BLaER1 treated with 17β-estradiol and CSF1 and Interleukin-3, amounts not matched to agents 10 nM and 100 nM (cell line): ENCODE results near the gene CDC45.
A peak's percentile ranks its signal among the peaks of the same experiment; 100 is the strongest.

Experiments
- H3K27ac ChIP-seq, 11 experiments: shearing (Covaris generic); formaldehyde crosslinking; 2 replicates each; pipeline ENCODE4 v1.8.1; 2022
- H3K27me3 ChIP-seq, 11 experiments: shearing (Covaris generic); formaldehyde crosslinking; 2 replicates each; pipeline ENCODE4 v1.8.1; 2022
- H3K36me3 ChIP-seq, 11 experiments: shearing (Covaris generic); formaldehyde crosslinking; 2 replicates each; pipeline ENCODE4 v1.8.1; 2022
- H3K4me1 ChIP-seq, 10 experiments: shearing (Covaris generic); formaldehyde crosslinking; 2 replicates each; pipeline ENCODE4 v1.8.1; 2022
- H3K4me2 ChIP-seq, 11 experiments: shearing (Covaris generic); formaldehyde crosslinking; 2 replicates each; pipeline ENCODE4 v1.8.1; 2022
- H3K4me3 ChIP-seq, 10 experiments: shearing (Covaris generic); formaldehyde crosslinking; 2 replicates each; pipeline ENCODE4 v1.8.1; 2022
- H3K9ac ChIP-seq, 11 experiments: shearing (Covaris generic); formaldehyde crosslinking; 2 replicates each; pipeline ENCODE4 v1.8.1; 2022
- H3K9me3 ChIP-seq, 11 experiments: shearing (Covaris generic); formaldehyde crosslinking; replicated peaks in 1 of 11; 2 replicates each; pipeline ENCODE4 v1.8.1; 2022
- H4K20me1 ChIP-seq, 11 experiments: shearing (Covaris generic); formaldehyde crosslinking; 2 replicates each; pipeline ENCODE4 v1.8.1; 2022
- Cebpa-rat ChIP-seq, 11 experiments: shearing (Covaris generic); IDR thresholded peaks; 2 replicates each; pipeline ENCODE4 v1.8.1; 2022

The CDC45 gene

DNA sequence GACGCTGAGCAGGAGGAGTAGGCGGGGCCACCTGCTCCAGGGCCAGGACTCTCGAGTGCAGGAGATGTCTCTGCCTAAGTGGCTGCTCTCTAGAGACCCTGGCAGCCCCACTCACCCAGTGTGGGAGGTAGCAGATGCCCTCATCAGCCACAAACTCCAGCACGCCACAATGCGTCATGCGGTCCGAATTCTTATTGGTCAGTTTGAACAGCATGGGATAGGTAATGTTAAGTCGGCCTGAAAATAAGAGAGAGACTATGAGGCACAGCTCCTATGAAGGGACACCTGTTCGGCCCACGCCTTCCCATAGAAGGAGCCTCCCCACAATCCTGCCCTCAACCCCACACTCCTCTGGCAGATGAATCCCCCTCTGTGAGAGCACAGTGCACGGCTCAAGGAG is 8.1 kb upstream of the CDC45 start:
- H3K27me3 ChIP-seq, result no peaks in the 10 kb centered on the region

DNA sequence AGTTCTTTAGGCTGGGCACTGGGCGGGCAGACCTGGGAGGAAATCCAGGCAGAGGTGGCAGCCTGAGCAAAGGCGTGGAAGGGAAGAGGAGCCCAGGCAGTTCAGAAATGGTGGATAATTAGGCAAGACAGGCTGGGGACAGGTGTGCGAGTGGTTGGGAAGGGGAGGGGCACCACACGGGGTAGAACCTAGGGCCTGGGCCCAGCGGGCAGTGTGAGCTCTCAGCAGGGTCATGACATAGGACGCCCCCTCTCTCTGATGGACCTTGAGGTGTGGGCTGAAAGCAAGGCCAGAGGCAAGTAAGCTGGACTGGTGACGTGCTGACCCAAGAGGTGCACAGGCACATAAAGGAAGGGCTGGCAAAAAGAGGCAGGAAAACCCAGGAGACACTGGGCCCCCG is 7.5 kb upstream of the CDC45 start:
- H3K9ac ChIP-seq, result 0 out of 22 replicates have a peak overlapping the region, but pooled peaks of 1 of the 11 experiments have one; percentile 13
- peaks cover 80 to 96% (median 90%) of the 10 kb centered on the region in 11 experiments for H3K36me3 ChIP-seq
- no peaks in the 10 kb centered on the region for H3K27me3 ChIP-seq
- no peak overlapping the region for H3K4me2 ChIP-seq
- H3K9me3 ChIP-seq, result no peaks in the 10 kb centered on the region
- peaks cover 2 to 10% (median 4%) of the 10 kb centered on the region in 10 experiments; a peak in 19 of 20 replicates for H3K4me1 ChIP-seq
- no peak overlapping the region for H3K4me3 ChIP-seq
- H3K27ac ChIP-seq, result no peak overlapping the region
- H4K20me1 ChIP-seq, result peaks cover 14 to 97% (median 82%) of the 10 kb centered on the region in 11 experiments; a peak in 21 of 22 replicates
- TF ChIP-seq Cebpa-rat (IDR thresholded peaks at IDR 0.05), result no peak

More for the DNA sequence above, 8.1 kb upstream of the CDC45 start:
- Histone ChIP-seq H3K9me3 (no peaks in the 10 kb centered on the region), H3K9ac (no peak overlapping the region), H3K4me1 (peaks cover 0 to 6% (median 0%) of the 10 kb centered on the region in 10 experiments; a peak in 3 of 20 replicates), H3K36me3 (peaks cover 87 to 100% (median 97%) of the 10 kb centered on the region in 11 experiments), H4K20me1 (peaks cover 11 to 100% (median 80%) of the 10 kb centered on the region in 11 experiments; a peak in 21 of 22 replicates), H3K4me2 (no peak overlapping the region), H3K4me3 (no peak overlapping the region), H3K27ac (no peak overlapping the region)
- TF ChIP-seq Cebpa-rat (IDR thresholded peaks at IDR 0.05), result no peak

DNA sequence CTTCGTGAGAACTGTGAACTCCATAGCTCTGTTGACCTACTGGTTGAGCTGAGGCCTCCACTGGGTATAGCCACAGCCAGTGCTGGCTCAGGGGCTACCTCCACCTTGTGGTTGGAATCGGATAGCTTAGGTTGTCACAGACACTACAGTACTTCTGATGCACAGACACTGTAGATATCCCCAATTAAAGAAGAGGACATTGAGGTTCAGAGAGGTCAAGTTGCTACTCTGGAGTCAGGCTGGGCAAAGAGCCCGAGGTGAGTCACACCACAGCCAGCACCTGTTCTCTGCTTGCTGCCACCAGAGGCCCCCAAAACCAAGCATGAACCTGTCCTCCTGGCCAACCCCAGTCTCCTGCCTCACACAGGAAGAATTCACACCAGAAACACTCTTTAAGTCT is 6.1 kb upstream of the CDC45 start:
- H3K9me3 ChIP-seq, result no peaks in the 10 kb centered on the region
- peaks cover 67 to 82% (median 77%) of the 10 kb centered on the region in 11 experiments for H3K36me3 ChIP-seq
- no peak overlapping the region for H3K27ac ChIP-seq
- peak overlapping the region in 1 of 11 experiments; percentile 0; a peak in 1 of 22 replicates for H3K9ac ChIP-seq
- no peak for TF ChIP-seq Cebpa-rat (IDR thresholded peaks at IDR 0.05)
- peaks cover 27 to 97% (median 84%) of the 10 kb centered on the region in 11 experiments; a peak in 21 of 22 replicates for H4K20me1 ChIP-seq
- H3K4me2 ChIP-seq, result no peak overlapping the region
- H3K27me3 ChIP-seq, result no peaks in the 10 kb centered on the region
- H3K4me1 ChIP-seq, result peaks cover 10 to 20% (median 13%) of the 10 kb centered on the region in 10 experiments; a peak in 19 of 20 replicates
- no peak overlapping the region for H3K4me3 ChIP-seq

- Histone ChIP-seq H3K4me2 (no peak overlapping the region), H3K9me3 (no peaks in the 10 kb centered on the region), H3K27me3 (no peaks in the 10 kb centered on the region), H3K27ac (no peak overlapping the region), H3K4me1 (peaks cover 20 to 31% (median 23%) of the 10 kb centered on the region in 10 experiments), H3K9ac (peak overlapping the region in 8 of 11 experiments; percentile 13 to 50 (median 30); a peak in 12 of 22 replicates), H3K36me3 (peaks cover 42 to 58% (median 53%) of the 10 kb centered on the region in 11 experiments), H4K20me1 (peaks cover 29 to 81% (median 70%) of the 10 kb centered on the region in 11 experiments; a peak in 21 of 22 replicates), H3K4me3 (no peak overlapping the region)
- no peak for TF ChIP-seq Cebpa-rat (IDR thresholded peaks at IDR 0.05)
Measured at GRCh38 chr22:19476023-19476422, 3.7 kb upstream of the CDC45 start.

DNA sequence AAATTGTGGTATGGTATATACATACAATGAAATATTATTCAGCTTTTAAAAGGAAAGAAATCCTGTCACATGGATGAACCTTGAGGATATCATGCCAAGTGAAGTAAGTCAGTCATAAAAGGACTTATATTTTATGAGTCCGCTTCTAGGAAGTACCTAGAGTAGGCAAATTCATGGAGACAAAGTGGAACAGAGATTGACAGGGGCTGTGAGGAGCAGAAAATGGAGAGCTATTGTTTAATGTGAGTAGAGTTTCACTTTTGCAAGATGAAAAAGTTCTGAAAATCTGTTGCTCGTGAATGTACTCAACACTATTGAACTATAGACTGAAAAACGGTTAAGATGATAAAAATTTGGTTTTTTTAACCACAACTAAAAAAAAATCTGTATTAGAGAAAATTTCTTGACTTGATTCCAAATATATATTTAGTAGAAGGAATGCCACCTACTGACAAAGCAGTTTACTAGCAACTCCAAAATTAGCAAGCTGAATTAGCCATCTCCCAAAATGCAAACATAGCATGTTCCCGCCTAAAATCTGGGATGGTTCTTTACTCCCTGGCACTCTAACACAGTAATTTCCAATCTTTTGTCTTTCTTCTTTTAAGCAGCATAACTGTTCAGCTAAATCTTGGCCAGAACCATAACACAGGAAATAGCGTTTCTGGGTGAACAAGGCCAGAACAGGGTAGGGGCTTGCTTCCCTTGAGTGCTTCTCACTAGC is 2.2 kb upstream of the CDC45 start:
- Histone ChIP-seq H3K27me3 (no peaks in the 10 kb centered on the region), H3K9me3 (no peaks in the 10 kb centered on the region), H3K9ac (peak overlapping the region; percentile 91 to 99 (median 97)), H3K36me3 (peaks cover 29 to 58% (median 51%) of the 10 kb centered on the region in 11 experiments), H3K4me1 (peaks cover 22 to 37% (median 26%) of the 10 kb centered on the region in 10 experiments), H3K27ac (peak overlapping the region in 9 of 11 experiments; percentile 20 to 100 (median 99); a peak in 14 of 22 replicates), H3K4me2 (peak overlapping the region; percentile 84 to 100 (median 94)), H3K4me3 (peak overlapping the region; percentile 79 to 98 (median 94)), H4K20me1 (peaks cover 35 to 67% (median 59%) of the 10 kb centered on the region in 11 experiments; a peak in 21 of 22 replicates)
- no peak for TF ChIP-seq Cebpa-rat (IDR thresholded peaks at IDR 0.05)

GRCh38 chr22:19478045-19478900 is 1.4 kb upstream of the CDC45 start:
- Histone ChIP-seq H3K27ac (peak overlapping the region; percentile 97 to 100 (median 99); a peak in 21 of 22 replicates), H3K9me3 (no peaks in the 10 kb centered on the region), H3K4me3 (peak overlapping the region; percentile 79 to 98 (median 94)), H3K9ac (peak overlapping the region; percentile 91 to 99 (median 97)), H3K27me3 (no peaks in the 10 kb centered on the region), H3K36me3 (peaks cover 21 to 58% (median 51%) of the 10 kb centered on the region in 11 experiments), H4K20me1 (peaks cover 35 to 60% (median 51%) of the 10 kb centered on the region in 11 experiments; a peak in 21 of 22 replicates), H3K4me2 (peak overlapping the region; percentile 84 to 100 (median 94)), H3K4me1 (peaks cover 22 to 37% (median 26%) of the 10 kb centered on the region in 10 experiments)
- TF ChIP-seq Cebpa-rat (IDR thresholded peaks at IDR 0.05), result no peak

DNA sequence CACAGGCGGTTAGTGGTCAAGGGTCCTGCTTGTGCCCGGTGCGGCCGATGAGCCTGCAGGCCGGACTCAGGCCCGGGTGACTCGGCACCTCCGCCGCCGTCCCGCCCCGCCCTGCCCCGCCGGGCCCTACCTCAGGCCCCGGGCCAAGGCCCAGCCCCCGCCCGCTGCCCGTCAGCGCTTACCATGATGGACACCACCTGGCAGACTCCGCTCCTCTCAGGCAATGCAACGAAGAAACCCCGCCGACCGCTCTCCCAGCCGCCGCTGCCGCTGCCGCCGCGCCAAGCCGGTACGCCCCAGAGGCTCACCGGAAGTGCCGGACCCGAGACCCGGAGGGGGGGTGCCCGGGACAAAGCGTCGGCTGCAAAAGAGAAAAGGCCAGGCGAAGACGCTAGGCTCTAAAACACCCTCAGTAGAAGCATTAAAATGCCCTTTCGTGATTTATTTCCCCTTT is 792 bp upstream of the CDC45 start, which contains the start of gene UFD1:
UFD1 (minus strand) TSS at position 293 of the 454 bp plus-strand sequence; CDS start at position 185, 108 bp downstream.
- no peak for TF ChIP-seq Cebpa-rat (IDR thresholded peaks at IDR 0.05)
- Histone ChIP-seq H4K20me1 (peaks cover 29 to 54% (median 44%) of the 10 kb centered on the region in 11 experiments; a peak in 21 of 22 replicates), H3K4me1 (peaks cover 22 to 37% (median 26%) of the 10 kb centered on the region in 10 experiments)

DNA sequence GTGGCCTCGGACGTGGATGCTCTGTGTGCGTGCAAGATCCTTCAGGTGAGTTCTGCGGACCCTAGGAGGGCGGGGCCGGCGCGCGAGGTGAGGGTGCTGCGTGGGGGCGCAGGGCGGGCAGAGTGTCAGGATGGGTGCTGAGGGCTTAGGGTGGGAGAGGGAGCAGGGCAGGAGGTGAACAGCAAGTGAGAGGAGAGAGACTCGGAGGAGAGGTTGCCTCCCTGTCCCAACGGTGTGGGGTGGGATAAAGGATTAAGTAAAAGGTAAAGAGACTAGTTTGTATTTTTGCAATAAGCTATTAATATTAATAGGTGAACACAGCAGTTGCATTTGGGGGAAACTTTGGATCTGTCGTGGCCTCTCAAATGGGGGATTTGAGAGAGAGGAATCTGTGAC is 451 bp downstream of the CDC45 start:
- Histone ChIP-seq H4K20me1 (peaks cover 19 to 44% (median 33%) of the 10 kb centered on the region in 11 experiments; a peak in 21 of 22 replicates), H3K4me1 (peaks cover 22 to 37% (median 26%) of the 10 kb centered on the region in 10 experiments), H3K27me3 (no peaks in the 10 kb centered on the region), H3K9ac (peak overlapping the region; percentile 91 to 99 (median 97); a peak in 21 of 22 replicates), H3K36me3 (peaks cover 8 to 58% (median 52%) of the 10 kb centered on the region in 11 experiments), H3K4me2 (peak overlapping the region; percentile 89 to 97 (median 95)), H3K27ac (peak overlapping the region in 10 of 11 experiments; percentile 97 to 100 (median 99); a peak in 18 of 22 replicates), H3K4me3 (peak overlapping the region; percentile 79 to 98 (median 94)), H3K9me3 (no peaks in the 10 kb centered on the region)
- no peak for TF ChIP-seq Cebpa-rat (IDR thresholded peaks at IDR 0.05)

More for the DNA sequence above, 792 bp upstream of the CDC45 start, which contains the start of gene UFD1:
- Histone ChIP-seq H3K36me3 (peaks cover 15 to 58% (median 51%) of the 10 kb centered on the region in 11 experiments), H3K4me3 (peak within 1 kb of the TSS; percentile 79 to 98 (median 94)), H3K9me3 (no peaks in the 10 kb centered on the region), H3K4me2 (peak within 1 kb of the TSS; percentile 90 to 100 (median 96)), H3K9ac (peak within 1 kb of the TSS; percentile 91 to 99 (median 97)), H3K27ac (peak within 1 kb of the TSS; percentile 97 to 100 (median 99)), H3K27me3 (no peaks in the 10 kb centered on the region)
